Body of pancreas (tissue), 4 donors: ENCODE results near the gene BLOC1S1.

Experiments
- POLR2A ChIP-seq, 3 donors: fragments of 450-650 bp; IDR thresholded peaks; one replicate each; pipeline ENCODE4 v1.6.1; 2016; ENCODE audit warnings: antibody characterized with exemption in 3 of 3, mild to moderate bottlenecking in 2 of 3
- TF ChIP-seq, protein P1 (sequence below), 7 experiments: fragments of 450-650 bp in 4 of 7; fragments of 200-600 bp in 3 of 7; sonication (generic) in 3 of 7; IDR thresholded peaks; one replicate each; pipeline ENCODE4 v1.5.1; 2016 to 2019; ENCODE audit warnings: antibody characterized with exemption in 7 of 7

DNA sequence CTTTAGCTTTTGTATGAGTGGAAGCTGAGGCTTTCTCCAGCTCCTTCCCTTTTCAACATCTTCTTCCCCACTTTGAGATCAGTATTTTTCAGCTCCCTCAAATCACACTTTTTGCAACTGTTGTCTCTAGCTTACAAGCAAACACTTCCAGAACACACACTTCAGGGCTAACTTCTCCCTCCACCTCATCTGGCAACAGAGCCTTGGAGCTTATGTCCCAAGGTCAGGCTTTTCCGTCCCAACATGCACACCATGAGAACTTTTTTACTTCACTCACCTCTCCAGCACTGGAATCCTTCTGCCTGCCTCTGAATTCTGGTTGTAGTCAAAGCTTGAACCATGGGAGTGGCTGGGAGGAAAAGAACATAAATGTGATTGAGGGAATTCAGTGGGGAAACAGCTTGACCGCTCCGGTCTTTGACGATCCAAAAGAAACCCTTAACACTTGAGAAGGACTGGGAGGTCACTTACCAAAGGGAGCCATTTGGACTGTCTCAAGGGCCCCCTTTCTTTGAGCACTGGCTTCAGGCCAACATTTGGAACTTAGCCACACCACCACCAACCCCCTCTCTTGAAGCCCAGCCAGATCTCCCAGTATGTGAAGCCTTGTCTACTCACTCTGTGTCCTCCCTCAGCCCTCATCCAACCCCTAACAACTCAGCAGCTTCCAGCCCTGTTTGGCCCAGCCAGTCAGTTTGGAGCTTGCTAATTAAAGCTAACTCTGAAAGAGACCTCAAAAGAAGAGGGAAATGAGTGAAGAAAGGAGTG, 3.9 kb upstream of the BLOC1S1 start:
- TF ChIP-seq, protein P1, sequence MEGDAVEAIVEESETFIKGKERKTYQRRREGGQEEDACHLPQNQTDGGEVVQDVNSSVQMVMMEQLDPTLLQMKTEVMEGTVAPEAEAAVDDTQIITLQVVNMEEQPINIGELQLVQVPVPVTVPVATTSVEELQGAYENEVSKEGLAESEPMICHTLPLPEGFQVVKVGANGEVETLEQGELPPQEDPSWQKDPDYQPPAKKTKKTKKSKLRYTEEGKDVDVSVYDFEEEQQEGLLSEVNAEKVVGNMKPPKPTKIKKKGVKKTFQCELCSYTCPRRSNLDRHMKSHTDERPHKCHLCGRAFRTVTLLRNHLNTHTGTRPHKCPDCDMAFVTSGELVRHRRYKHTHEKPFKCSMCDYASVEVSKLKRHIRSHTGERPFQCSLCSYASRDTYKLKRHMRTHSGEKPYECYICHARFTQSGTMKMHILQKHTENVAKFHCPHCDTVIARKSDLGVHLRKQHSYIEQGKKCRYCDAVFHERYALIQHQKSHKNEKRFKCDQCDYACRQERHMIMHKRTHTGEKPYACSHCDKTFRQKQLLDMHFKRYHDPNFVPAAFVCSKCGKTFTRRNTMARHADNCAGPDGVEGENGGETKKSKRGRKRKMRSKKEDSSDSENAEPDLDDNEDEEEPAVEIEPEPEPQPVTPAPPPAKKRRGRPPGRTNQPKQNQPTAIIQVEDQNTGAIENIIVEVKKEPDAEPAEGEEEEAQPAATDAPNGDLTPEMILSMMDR (IDR thresholded peaks at IDR 0.05), result no peak
- no peak for TF ChIP-seq POLR2A (IDR thresholded peaks at IDR 0.05)
